MM.1S (cell line): ENCODE measurements around the gene HIVEP2.

Experiments
- EZH2 ChIP-seq: fragments of 300-600 bp; sonication (generic); optimal IDR thresholded peaks from 2 replicates; pipeline ENCODE3; 2017; ENCODE audit warnings: low read depth, mild to moderate bottlenecking, antibody characterized with exemption, low read length, mixed read lengths
- EZH2phosphoT487 ChIP-seq: fragments of 300-600 bp; sonication (generic); IDR thresholded peaks from 2 replicates; pipeline ENCODE4 v1.6.1; 2018; ENCODE audit warnings: antibody characterized with exemption, low read length
- TF ChIP-seq, protein P1 (sequence below): fragments of 300-600 bp; sonication (generic); IDR thresholded peaks from 2 replicates; pipeline ENCODE4 v1.5.1; 2016; ENCODE audit warnings: antibody characterized with exemption, low read length, mixed read lengths

- TF ChIP-seq, protein P1, sequence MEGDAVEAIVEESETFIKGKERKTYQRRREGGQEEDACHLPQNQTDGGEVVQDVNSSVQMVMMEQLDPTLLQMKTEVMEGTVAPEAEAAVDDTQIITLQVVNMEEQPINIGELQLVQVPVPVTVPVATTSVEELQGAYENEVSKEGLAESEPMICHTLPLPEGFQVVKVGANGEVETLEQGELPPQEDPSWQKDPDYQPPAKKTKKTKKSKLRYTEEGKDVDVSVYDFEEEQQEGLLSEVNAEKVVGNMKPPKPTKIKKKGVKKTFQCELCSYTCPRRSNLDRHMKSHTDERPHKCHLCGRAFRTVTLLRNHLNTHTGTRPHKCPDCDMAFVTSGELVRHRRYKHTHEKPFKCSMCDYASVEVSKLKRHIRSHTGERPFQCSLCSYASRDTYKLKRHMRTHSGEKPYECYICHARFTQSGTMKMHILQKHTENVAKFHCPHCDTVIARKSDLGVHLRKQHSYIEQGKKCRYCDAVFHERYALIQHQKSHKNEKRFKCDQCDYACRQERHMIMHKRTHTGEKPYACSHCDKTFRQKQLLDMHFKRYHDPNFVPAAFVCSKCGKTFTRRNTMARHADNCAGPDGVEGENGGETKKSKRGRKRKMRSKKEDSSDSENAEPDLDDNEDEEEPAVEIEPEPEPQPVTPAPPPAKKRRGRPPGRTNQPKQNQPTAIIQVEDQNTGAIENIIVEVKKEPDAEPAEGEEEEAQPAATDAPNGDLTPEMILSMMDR = no peak
- no peak for TF ChIP-seq EZH2
- TF ChIP-seq EZH2phosphoT487 = no peak
Measured at GRCh38 chr6:142925575-142926110, 19.3 kb downstream of the HIVEP2 start.
